C4-2B (cell line): ENCODE results near the gene ARHGAP33.

ENCODE experiments used
- CTCF ChIP-seq: fragments of 450-650 bp; conservative IDR thresholded peaks from 2 replicates; pipeline ENCODE4 v1.5.1; 2017; ENCODE audit warnings: mild to moderate bottlenecking
- ZFX ChIP-seq: fragments of 450-650 bp; IDR thresholded peaks from 2 replicates; pipeline ENCODE4 v1.6.1; 2017

DNA sequence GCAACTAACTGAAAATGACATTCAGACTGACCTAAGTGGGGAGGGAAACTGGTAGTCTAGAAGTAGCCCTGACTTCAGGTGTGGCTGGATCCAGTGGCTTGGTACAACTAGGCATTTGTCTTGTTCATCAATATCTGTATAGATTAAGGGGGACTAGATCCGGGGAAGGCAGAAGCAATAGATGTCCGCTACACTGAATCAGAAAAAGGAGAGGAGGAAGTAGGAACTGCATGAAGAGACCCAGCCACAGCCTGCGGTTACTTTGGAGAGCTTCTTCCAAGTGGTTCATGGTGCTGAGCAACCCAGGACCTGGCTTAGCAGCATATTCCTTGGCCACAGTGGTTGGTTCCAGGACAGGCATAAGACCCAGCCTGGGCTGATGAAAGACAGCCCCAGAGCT, 47.2 kb downstream of the ARHGAP33 start:
- TF ChIP-seq CTCF (no peak), ZFX (no peak)
